LNCaP clone FGC (cell line): Measurements from ENCODE around the gene OGDHL.
"Not testable (repeated sequence)": the region's sequence is repeated elsewhere in the genome, so short reads cannot be mapped to it uniquely, and the experiment has no call there.

Source experiments
- DNase-seq: peaks from one replicate; pipeline ENCODE4 v3.0.0-alpha.2; 2011; ENCODE audit warnings: low read depth
- H3K4me3 ChIP-seq: 2 replicates; pipeline ENCODE4 v1.5.1; 2011; ENCODE audit warnings: mild to moderate bottlenecking, low read depth, low read length, control low read depth
- TF ChIP-seq, protein P1 (sequence below): IDR thresholded peaks from 2 replicates; pipeline ENCODE4 v1.5.1; 2012; ENCODE audit warnings: mild to moderate bottlenecking; ENCODE audit not compliant: control insufficient read depth, insufficient read depth; ENCODE audit errors: extremely low read depth

OGDHL gene

DNA sequence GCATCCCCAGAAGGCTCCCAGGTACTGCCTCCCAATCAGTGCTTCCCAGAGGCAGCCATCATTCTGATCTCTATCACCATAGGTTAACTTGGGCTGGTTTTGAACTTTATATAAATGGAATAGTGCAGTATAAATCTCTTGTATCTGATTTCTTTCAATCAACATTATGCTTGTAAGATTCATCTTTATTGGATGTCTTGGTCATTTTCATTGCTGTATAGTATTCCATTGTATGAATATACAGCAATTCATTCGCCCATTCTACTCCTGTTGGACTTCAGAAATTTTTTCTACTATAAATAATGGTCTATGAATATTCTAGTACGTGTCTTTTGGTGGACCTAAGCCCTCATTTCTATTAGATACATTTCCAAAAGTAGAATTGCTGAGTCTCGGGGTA is 16.1 kb upstream of the OGDHL start:
- TF ChIP-seq, protein P1, sequence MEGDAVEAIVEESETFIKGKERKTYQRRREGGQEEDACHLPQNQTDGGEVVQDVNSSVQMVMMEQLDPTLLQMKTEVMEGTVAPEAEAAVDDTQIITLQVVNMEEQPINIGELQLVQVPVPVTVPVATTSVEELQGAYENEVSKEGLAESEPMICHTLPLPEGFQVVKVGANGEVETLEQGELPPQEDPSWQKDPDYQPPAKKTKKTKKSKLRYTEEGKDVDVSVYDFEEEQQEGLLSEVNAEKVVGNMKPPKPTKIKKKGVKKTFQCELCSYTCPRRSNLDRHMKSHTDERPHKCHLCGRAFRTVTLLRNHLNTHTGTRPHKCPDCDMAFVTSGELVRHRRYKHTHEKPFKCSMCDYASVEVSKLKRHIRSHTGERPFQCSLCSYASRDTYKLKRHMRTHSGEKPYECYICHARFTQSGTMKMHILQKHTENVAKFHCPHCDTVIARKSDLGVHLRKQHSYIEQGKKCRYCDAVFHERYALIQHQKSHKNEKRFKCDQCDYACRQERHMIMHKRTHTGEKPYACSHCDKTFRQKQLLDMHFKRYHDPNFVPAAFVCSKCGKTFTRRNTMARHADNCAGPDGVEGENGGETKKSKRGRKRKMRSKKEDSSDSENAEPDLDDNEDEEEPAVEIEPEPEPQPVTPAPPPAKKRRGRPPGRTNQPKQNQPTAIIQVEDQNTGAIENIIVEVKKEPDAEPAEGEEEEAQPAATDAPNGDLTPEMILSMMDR, result no peak

DNA sequence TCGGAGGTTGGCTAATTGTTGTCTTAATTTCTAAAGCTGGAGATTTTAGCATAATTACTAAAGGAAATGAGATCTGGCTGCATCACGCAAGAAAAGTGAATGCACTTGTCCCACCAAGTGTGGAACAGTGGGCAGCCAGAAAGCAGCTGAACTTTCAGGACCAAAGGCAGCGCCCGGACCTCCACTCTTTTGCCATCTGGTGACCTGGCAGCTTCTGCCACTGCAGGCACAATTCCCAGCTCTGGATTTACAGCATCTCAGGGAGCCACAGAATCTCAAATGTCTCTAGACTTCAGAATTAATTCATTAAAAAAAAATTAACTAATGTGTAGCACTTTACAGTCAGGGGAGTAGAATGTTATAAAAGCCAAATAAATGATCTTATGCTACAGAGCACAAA is 14.7 kb upstream of the OGDHL start:
- H3K4me3 ChIP-seq, result no peak overlapping the region
- no peak for DNase-seq
- TF ChIP-seq, protein P1, result no peak

More for the DNA sequence above, 16.1 kb upstream of the OGDHL start:
- no peak for DNase-seq
- no peak overlapping the region for H3K4me3 ChIP-seq

DNA sequence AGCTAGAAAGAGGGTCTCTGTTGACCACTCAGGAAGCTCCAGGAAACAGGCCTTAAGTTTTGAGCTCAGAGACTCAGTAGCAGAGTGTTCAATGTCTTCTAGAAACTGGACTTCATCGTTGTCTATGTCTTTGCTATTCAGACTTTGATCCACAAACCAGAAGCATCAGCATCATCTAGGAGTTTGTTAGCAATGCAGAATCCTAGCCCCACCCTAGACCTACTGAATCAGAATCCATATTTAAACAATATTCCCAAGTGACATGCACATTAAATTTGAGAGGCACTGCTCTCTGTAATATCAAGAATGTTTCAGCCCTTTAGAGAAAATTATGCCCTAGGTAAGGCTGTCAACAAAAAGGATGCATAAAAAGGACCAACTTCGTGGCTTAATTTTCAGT is 12.9 kb upstream of the OGDHL start:
- DNase-seq, result no peak
- H3K4me3 ChIP-seq, result no peak overlapping the region
- TF ChIP-seq, protein P1, result no peak

DNA sequence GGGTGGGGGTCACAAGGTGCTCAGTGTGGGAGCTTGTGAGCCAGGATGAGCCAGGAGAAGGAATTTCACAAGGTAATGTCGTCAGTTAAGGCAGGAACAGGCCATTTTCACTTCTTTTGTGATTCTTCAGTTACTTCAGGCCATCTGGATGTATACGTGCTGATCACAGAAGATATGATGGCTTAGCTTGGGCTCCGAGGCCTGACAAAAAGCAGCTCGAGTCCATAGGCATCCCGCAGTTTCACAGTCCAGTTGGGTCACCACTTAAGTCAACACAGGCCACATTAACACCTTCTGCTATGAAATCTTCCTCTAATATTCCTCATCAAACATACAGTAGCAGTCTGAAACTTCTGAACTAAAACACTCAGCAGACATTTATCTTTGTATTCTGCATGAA is 10.8 kb upstream of the OGDHL start:
- not testable (repeated sequence) for H3K4me3 ChIP-seq, DNase-seq

DNA sequence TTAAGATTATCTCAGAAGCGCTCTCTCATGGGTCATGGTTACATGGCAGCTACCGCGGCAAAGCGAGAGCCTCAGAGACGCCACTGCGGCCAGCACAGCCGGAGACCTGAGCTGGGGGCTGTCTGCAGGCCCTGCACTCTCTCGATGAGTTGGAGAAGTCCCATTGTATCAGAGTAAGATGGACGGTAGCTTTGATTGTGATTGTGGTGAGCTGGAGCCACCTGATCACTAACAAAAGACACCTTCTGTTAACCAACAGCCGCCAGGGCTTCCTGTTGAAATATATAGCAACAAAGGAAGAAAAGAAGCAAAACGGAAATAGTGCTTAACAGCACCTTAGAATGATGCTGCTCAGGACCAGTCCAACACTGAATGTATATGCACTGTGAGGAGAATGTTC is 8.9 kb upstream of the OGDHL start:
- not testable (repeated sequence) for DNase-seq, H3K4me3 ChIP-seq

DNA sequence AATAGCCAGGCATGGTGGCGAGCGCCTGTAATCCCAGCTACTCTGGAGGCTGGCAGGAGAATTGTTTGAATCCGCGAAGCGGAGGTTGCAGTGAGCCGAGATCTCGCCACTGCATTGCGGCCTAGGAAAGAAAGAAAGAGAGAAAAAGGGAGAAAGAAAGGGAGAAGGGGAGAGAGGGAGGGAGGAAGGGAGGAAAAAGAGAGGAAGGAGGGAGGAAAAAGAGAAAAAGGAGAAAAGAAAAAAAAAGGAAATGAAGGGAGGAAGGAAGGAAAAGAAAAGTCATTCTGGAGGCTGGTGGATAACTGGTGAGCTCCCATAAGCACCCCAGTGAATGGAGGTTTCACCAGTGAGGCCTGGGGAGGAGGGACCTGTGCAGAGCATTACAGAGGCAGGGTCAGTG is 7.6 kb upstream of the OGDHL start:
- TF ChIP-seq, protein P1, result no peak
- H3K4me3 ChIP-seq, result no peak overlapping the region
- DNase-seq, result no peak

DNA sequence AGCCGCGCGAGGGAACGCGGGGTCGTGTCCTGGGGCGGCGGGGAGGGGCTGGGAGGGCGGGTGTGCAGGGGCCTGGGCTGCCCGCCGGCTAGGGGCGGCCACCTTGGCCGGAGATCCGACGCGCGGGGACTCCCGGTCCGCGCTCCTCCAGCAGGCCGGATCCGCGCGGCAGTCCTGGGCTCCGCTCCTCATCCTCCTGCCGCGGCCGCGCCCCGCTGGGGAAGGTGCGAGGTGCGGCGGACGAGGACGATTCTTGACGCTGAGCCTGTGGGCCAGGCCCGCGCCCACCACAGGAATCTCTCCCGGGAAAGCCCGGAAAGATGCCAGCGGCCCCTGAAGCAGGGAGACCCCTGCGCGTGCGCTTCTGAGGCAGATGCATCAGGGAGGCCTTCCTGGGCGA is 6.6 kb upstream of the OGDHL start:
- TF ChIP-seq, protein P1, result no peak
- no peak for DNase-seq
- H3K4me3 ChIP-seq, result no peak overlapping the region

DNA sequence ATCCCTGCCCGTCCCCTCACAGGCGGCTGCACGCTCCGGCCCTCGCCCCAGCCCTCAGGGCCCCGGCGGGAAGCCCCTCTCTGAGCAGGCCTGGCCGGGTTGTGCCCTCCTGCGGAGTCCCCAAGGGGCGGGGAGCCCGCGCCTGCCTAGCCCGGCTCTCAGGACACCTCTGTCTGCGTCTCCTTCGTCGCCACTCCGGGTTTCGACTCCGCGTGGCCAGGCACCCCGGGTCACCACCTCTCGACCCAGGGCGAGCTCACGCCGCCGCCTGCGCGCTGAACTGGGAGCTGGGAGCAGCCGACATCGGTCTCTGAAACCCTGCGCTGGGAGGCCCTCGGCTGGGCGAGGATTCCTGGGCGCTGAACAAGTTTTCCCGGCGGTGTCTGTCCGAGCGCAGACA is 6.2 kb upstream of the OGDHL start:
- no peak for DNase-seq
- H3K4me3 ChIP-seq, result no peak overlapping the region
- TF ChIP-seq, protein P1, result no peak
